Endothelial cell (in vitro differentiated cells): ENCODE results near the gene LAT. TPM values are rescaled to one million over a fixed set of nuclear protein-coding genes. Genes with fewer than 3 reads are reported as not detected.

Experiments used
- DNase-seq: peaks from one replicate; pipeline ENCODE4 v3.0.0; 2021; ENCODE audit warnings: low spot score
- H3K27ac Mint-ChIP-seq: one replicate; pipeline ENCODE4 v1.8.0; 2021; ENCODE audit warnings: mixed read lengths, inconsistent platforms; ENCODE audit not compliant: unreplicated experiment
- H3K27me3 Mint-ChIP-seq: one replicate; pipeline ENCODE4 v1.8.0; 2021; ENCODE audit warnings: mild to moderate bottlenecking, moderate library complexity, mixed read lengths, inconsistent platforms; ENCODE audit not compliant: unreplicated experiment
- H3K36me3 Mint-ChIP-seq: one replicate; pipeline ENCODE4 v1.8.0; 2021; ENCODE audit warnings: mild to moderate bottlenecking, low read depth, mixed read lengths, inconsistent platforms; ENCODE audit not compliant: unreplicated experiment
- H3K4me1 Mint-ChIP-seq: one replicate; pipeline ENCODE4 v1.8.0; 2021; ENCODE audit warnings: mild to moderate bottlenecking, mixed read lengths, inconsistent platforms; ENCODE audit not compliant: unreplicated experiment
- H3K4me3 Mint-ChIP-seq: one replicate; pipeline ENCODE4 v1.8.0; 2021; ENCODE audit warnings: mild to moderate bottlenecking, mixed read lengths, inconsistent platforms; ENCODE audit not compliant: unreplicated experiment
- H3K9me3 Mint-ChIP-seq: one replicate; pipeline ENCODE4 v1.8.0; 2021; ENCODE audit warnings: mixed read lengths, inconsistent platforms; ENCODE audit not compliant: unreplicated experiment
- total RNA-seq: library from RNA; stranded (reverse); fragmentation: NEBNext Ultra II Directional; extraction: Animal tissue kit (Norgen Biotek cat#: 25700); gene quantifications from one replicate; pipeline ENCODE4 v1.2.1, GENCODE V29; 2021; ENCODE audit not compliant: unreplicated experiment
- TF ChIP-seq, protein P1 (sequence below): fragments of 200-600 bp; sonication (generic); IDR thresholded peaks from one replicate; pipeline ENCODE4 v1.5.0; 2021; ENCODE audit warnings: antibody characterized with exemption; ENCODE audit not compliant: unreplicated experiment

LAT gene
- total RNA-seq, 1 donor from 2014 or later: 5.4 TPM

DNA sequence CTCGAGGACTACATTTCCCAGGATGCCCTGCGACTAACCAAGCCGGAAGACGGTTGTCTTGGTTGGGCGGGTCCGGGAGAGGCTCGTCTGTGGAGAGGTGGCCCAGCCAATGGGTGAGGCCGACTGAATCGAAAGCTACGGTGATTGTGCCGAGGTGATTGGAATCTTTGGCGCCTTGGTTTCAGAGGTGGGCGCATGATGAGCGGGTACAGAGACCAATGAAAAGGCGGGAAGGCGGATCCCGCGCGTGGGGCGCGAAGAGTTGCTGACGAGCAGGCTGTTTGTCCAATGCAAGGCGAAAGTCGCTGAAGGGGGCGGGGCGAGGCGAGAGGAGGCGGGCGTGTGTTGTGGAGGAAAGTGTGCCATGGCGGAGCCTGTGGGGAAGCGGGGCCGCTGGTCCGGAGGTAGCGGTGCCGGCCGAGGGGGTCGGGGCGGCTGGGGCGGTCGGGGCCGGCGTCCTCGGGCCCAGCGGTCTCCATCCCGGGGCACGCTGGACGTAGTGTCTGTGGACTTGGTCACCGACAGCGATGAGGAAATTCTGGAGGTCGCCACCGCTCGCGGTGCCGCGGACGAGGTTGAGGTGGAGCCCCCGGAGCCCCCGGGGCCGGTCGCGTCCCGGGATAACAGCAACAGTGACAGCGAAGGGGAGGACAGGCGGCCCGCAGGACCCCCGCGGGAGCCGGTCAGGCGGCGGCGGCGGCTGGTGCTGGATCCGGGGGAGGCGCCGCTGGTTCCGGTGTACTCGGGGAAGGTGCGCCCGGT is 34.0 kb upstream of the LAT start, which contains the start of gene NFATC2IP:
Gene NFATC2IP, plus strand, starts transcription at position 290 of the 762 bp plus-strand sequence. Its CDS starts 75 bp downstream, at position 365.
- Mint-ChIP-seq H3K4me1 (peaks cover 6% of the 10 kb centered on the region), H3K27ac (peak within 1 kb of the TSS; percentile 86), H3K4me3 (peak within 1 kb of the TSS; percentile 97), H3K36me3 (peaks cover 4% of the 10 kb centered on the region), H3K27me3 (peaks cover 4% of the 10 kb centered on the region), H3K9me3 (no peaks in the 10 kb centered on the region)
- TF ChIP-seq, protein P1, sequence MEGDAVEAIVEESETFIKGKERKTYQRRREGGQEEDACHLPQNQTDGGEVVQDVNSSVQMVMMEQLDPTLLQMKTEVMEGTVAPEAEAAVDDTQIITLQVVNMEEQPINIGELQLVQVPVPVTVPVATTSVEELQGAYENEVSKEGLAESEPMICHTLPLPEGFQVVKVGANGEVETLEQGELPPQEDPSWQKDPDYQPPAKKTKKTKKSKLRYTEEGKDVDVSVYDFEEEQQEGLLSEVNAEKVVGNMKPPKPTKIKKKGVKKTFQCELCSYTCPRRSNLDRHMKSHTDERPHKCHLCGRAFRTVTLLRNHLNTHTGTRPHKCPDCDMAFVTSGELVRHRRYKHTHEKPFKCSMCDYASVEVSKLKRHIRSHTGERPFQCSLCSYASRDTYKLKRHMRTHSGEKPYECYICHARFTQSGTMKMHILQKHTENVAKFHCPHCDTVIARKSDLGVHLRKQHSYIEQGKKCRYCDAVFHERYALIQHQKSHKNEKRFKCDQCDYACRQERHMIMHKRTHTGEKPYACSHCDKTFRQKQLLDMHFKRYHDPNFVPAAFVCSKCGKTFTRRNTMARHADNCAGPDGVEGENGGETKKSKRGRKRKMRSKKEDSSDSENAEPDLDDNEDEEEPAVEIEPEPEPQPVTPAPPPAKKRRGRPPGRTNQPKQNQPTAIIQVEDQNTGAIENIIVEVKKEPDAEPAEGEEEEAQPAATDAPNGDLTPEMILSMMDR: no peak
- peak; percentile 98 for DNase-seq

DNA sequence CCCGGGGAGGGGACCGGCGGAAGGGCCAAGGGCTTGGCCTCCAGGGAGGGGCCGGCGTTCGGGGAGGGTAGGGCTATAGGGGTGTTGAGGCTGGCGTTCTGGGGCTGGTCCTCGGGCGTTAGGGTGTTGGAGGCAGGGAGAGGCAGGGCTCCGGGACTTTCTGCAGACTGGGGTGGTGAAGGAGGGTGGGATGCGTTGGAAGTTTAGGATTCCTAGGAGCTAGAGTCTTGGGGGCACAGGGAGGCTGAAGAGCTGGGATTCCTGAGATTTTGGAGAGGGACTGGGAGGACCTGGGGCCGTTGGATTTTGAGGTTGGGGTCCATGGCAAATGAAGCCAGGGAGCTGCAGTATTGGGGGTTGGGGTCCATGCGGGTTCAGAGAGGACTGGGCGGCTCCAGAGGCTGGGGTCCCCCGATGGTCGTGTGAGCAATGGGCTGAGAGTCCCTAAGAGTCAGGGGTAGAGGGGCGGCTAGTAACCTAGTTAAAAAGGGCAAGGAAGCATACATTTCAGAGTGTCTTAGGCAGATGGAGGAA is 33.4 kb upstream of the LAT start:
- Mint-ChIP-seq H3K27ac (peak overlapping the region; percentile 79), H3K9me3 (no peaks in the 10 kb centered on the region), H3K4me3 (peak overlapping the region; percentile 97), H3K4me1 (peaks cover 6% of the 10 kb centered on the region), H3K36me3 (peaks cover 7% of the 10 kb centered on the region), H3K27me3 (peaks cover 4% of the 10 kb centered on the region)
- DNase-seq: no peak
- TF ChIP-seq, protein P1: no peak

DNA sequence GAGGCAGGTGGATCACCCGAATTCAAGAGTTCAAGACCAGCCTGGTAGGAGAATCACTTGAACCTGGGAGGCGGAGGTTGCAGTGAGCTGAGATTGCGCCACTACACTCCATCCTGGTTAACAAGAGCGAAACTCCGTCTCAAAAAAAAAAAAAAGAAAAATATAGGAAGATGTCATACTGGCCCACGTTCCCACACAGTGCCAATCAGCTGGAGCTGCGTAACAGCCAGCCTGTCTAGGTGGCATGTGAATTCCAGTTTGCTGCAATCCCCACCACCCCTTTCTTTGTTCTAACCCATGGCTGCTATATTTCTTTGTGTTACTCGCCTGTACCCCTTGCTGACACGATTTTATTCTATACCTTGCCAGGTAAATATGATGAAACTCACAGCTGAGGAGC is 26.6 kb upstream of the LAT start:
- DNase-seq: no peak
- H3K4me3 Mint-ChIP-seq: no peak overlapping the region
- peaks cover 31% of the 10 kb centered on the region for H3K36me3 Mint-ChIP-seq
- TF ChIP-seq, protein P1: no peak
- H3K27me3 Mint-ChIP-seq: no peaks in the 10 kb centered on the region
- H3K4me1 Mint-ChIP-seq: no peaks in the 10 kb centered on the region
- no peak overlapping the region for H3K27ac Mint-ChIP-seq
- H3K9me3 Mint-ChIP-seq: no peaks in the 10 kb centered on the region

DNA sequence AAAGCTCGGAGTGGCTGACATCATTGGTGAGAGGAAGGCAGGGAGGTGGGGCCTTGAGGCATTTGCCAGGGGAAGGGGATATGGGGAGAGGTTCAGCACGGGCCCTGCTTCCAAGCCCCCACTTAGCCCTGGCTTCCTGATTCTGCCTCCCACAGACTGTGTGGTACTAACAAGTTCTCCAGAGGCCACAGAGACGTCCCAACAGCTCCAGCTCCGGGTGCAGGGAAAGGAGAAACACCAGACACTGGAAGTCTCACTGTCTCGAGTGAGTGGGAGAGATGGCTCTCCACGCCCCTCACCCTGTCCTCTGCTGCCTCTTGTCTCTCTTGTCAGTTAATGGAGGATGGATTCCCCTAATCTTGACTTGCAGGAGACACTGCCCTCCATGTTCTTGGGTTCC is 26.0 kb upstream of the LAT start:
- H3K36me3 Mint-ChIP-seq: peaks cover 36% of the 10 kb centered on the region
- H3K4me1 Mint-ChIP-seq: no peaks in the 10 kb centered on the region
- peak overlapping the region; percentile 3 for H3K27ac Mint-ChIP-seq
- TF ChIP-seq, protein P1: no peak
- DNase-seq: no peak
- H3K9me3 Mint-ChIP-seq: no peaks in the 10 kb centered on the region
- peaks cover 5% of the 10 kb centered on the region for H3K27me3 Mint-ChIP-seq
- no peak overlapping the region for H3K4me3 Mint-ChIP-seq

DNA sequence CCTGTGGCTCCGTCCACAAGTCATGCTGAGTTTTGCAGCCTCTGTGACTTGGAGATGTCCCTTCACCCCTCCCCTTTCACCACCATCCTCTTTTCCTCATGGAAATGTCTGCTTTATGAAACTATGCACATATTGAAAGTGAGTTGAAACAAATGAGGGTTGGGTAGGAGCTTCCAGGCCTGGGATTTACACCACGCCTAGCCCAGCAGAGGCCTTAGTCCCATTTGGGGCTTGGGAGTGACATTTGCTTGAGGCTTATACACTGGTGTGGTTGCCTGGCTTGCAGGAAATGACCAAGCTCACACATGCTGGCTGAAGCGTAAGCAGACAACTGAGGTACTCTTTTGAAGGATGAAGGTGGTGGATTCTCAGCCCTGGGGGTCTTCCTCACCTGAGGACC is 20.8 kb upstream of the LAT start:
- DNase-seq: no peak
- no peaks in the 10 kb centered on the region for H3K9me3 Mint-ChIP-seq
- H3K4me3 Mint-ChIP-seq: no peak overlapping the region
- peaks cover 6% of the 10 kb centered on the region for H3K27me3 Mint-ChIP-seq
- no peaks in the 10 kb centered on the region for H3K4me1 Mint-ChIP-seq
- TF ChIP-seq, protein P1: no peak
- H3K36me3 Mint-ChIP-seq: peaks cover 36% of the 10 kb centered on the region
- H3K27ac Mint-ChIP-seq: no peak overlapping the region
